Rectal smooth muscle tissue (tissue), 1 donor: ENCODE measurements around the gene NEDD8.

Experiments used
- H3K27ac ChIP-seq: one replicate; pipeline ENCODE4 v1.7.0; 2013; ENCODE audit warnings: low read depth, low read length, inconsistent platforms
- H3K27me3 ChIP-seq: one replicate; pipeline ENCODE4 v1.7.0; 2013; ENCODE audit warnings: low read length; ENCODE audit not compliant: control insufficient read depth, insufficient read depth
- H3K36me3 ChIP-seq: one replicate; pipeline ENCODE4 v1.7.0; 2013; ENCODE audit warnings: low read length; ENCODE audit not compliant: control insufficient read depth, insufficient read depth
- H3K4me1 ChIP-seq: one replicate; pipeline ENCODE4 v1.7.0; 2013; ENCODE audit warnings: low read length; ENCODE audit not compliant: control insufficient read depth, insufficient read depth
- H3K4me3 ChIP-seq: one replicate; pipeline ENCODE4 v1.7.0; 2013; ENCODE audit warnings: low read length
- H3K9ac ChIP-seq: one replicate; pipeline ENCODE4 v1.7.0; 2013; ENCODE audit warnings: low read length

The NEDD8 gene

GRCh38 chr14:24261256-24261968 is 29.2 kb upstream of the NEDD8 start:
- Histone ChIP-seq H3K9ac (no peak overlapping the region), H3K36me3 (no peaks in the 10 kb centered on the region), H3K4me3 (no peak overlapping the region), H3K4me1 (no peaks in the 10 kb centered on the region), H3K27me3 (no peaks in the 10 kb centered on the region), H3K27ac (no peak overlapping the region)

GRCh38 chr14:24260780-24261157 is 28.6 kb upstream of the NEDD8 start:
- H3K27ac ChIP-seq = no peak overlapping the region
- H3K36me3 ChIP-seq = no peaks in the 10 kb centered on the region
- no peaks in the 10 kb centered on the region for H3K27me3 ChIP-seq
- no peak overlapping the region for H3K9ac ChIP-seq
- no peaks in the 10 kb centered on the region for H3K4me1 ChIP-seq
- no peak overlapping the region for H3K4me3 ChIP-seq

- Histone ChIP-seq H3K9ac (no peak overlapping the region), H3K27ac (no peak overlapping the region), H3K36me3 (no peaks in the 10 kb centered on the region), H3K4me3 (no peak overlapping the region), H3K27me3 (no peaks in the 10 kb centered on the region), H3K4me1 (no peaks in the 10 kb centered on the region)
Measured at GRCh38 chr14:24260026-24260779, 28.0 kb upstream of the NEDD8 start.

GRCh38 chr14:24259282-24260025 is 27.3 kb upstream of the NEDD8 start:
- H3K36me3 ChIP-seq = no peaks in the 10 kb centered on the region
- no peak overlapping the region for H3K27ac ChIP-seq

GRCh38 chr14:24258548-24259265 is 26.5 kb upstream of the NEDD8 start:
- Histone ChIP-seq H3K36me3 (no peaks in the 10 kb centered on the region), H3K9ac (no peak overlapping the region), H3K27ac (no peak overlapping the region), H3K27me3 (no peaks in the 10 kb centered on the region), H3K4me1 (no peaks in the 10 kb centered on the region), H3K4me3 (no peak overlapping the region)

More at GRCh38 chr14:24259282-24260025, 27.3 kb upstream of the NEDD8 start:
- no peaks in the 10 kb centered on the region for H3K4me1 ChIP-seq
- no peak overlapping the region for H3K9ac ChIP-seq
- H3K27me3 ChIP-seq = no peaks in the 10 kb centered on the region
- no peak overlapping the region for H3K4me3 ChIP-seq

GRCh38 chr14:24258119-24258518 is 26.0 kb upstream of the NEDD8 start:
- H3K27me3 ChIP-seq = no peaks in the 10 kb centered on the region
- H3K4me3 ChIP-seq = no peak overlapping the region

GRCh38 chr14:24256960-24257359 is 24.8 kb upstream of the NEDD8 start:
- Histone ChIP-seq H3K4me1 (no peaks in the 10 kb centered on the region), H3K27ac (no peak overlapping the region), H3K36me3 (no peaks in the 10 kb centered on the region), H3K4me3 (no peak overlapping the region), H3K27me3 (no peaks in the 10 kb centered on the region), H3K9ac (no peak overlapping the region)

More at GRCh38 chr14:24258119-24258518, 26.0 kb upstream of the NEDD8 start:
- Histone ChIP-seq H3K9ac (no peak overlapping the region), H3K36me3 (no peaks in the 10 kb centered on the region), H3K27ac (no peak overlapping the region), H3K4me1 (no peaks in the 10 kb centered on the region)

GRCh38 chr14:24255931-24256711 is 24.0 kb upstream of the NEDD8 start:
- Histone ChIP-seq H3K9ac (no peak overlapping the region), H3K4me3 (no peak overlapping the region), H3K4me1 (no peaks in the 10 kb centered on the region), H3K36me3 (no peaks in the 10 kb centered on the region), H3K27me3 (no peaks in the 10 kb centered on the region), H3K27ac (no peak overlapping the region)

- no peaks in the 10 kb centered on the region for H3K27me3 ChIP-seq
- no peak overlapping the region for H3K27ac ChIP-seq
- H3K4me3 ChIP-seq = no peak overlapping the region
- no peaks in the 10 kb centered on the region for H3K4me1 ChIP-seq
- H3K9ac ChIP-seq = no peak overlapping the region
- no peaks in the 10 kb centered on the region for H3K36me3 ChIP-seq
Measured at GRCh38 chr14:24255438-24255837, 23.3 kb upstream of the NEDD8 start.

GRCh38 chr14:24254630-24255392 is 22.6 kb upstream of the NEDD8 start:
- Histone ChIP-seq H3K27ac (no peak overlapping the region), H3K27me3 (no peaks in the 10 kb centered on the region), H3K36me3 (no peaks in the 10 kb centered on the region), H3K4me3 (no peak overlapping the region), H3K4me1 (no peaks in the 10 kb centered on the region), H3K9ac (no peak overlapping the region)

- Histone ChIP-seq H3K9ac (no peak overlapping the region), H3K27me3 (no peaks in the 10 kb centered on the region), H3K36me3 (no peaks in the 10 kb centered on the region), H3K27ac (no peak overlapping the region), H3K4me3 (no peak overlapping the region), H3K4me1 (no peaks in the 10 kb centered on the region)
Measured at GRCh38 chr14:24253936-24254335, 21.8 kb upstream of the NEDD8 start.
